ENCODE data around the gene DKK3.

GRCh38 chr11:11948242-11948947 is 60.0 kb downstream of the DKK3 start:
- TF ChIP-seq POLR2A (IDR thresholded peaks at IDR 0.05; ENCODE audit: low read depth, low read length) (no peak), TAF1 (IDR thresholded peaks at IDR 0.05; ENCODE audit: low read depth, low read length) (no peak), SPI1 (IDR thresholded peaks at IDR 0.05; ENCODE audit: low read depth, low read length) (no peak), POLR2AphosphoS5 (IDR thresholded peaks at IDR 0.05; ENCODE audit: low read depth, low read length) (no peak)
